IPS-11a (cell line): ENCODE results near the gene LRIT3.

Source experiments
- H3K4me3 ChIP-seq: one replicate; pipeline ENCODE4 v1.5.1; 2013; ENCODE audit warnings: low read depth, low read length, control low read depth

Gene LRIT3

DNA sequence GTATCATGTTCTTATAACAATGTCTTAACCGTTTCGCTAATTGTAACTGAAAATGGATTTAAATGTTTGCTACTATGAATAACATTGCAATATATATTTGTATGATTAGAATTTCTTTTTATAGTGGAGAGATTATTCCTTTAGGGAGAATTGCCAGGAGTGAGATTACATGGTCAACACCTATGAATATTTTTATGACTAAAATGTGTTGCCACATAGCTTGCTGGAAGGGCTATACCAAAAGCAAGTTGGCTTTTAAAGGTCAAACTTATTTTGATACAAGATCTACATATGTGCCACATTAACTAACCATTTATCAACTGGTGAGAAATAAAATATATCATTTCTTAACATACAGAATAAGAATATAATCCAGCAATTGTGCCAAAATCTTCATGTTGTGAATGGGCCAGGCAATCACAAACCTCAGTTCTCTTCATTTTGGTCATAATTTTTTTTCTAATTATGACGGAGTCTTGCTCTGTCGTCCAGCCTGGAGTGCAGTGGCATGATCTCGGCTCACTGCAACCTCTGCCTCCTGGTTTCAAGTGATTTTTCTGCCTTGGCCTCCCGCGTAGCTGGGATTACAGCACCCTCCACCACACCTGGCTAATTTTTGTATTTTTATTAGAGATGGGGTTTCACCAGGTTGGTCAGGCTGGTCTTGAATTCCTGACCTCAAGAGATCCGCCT lies 54.8 kb downstream of the LRIT3 start:
- no peak overlapping the region for H3K4me3 ChIP-seq

DNA sequence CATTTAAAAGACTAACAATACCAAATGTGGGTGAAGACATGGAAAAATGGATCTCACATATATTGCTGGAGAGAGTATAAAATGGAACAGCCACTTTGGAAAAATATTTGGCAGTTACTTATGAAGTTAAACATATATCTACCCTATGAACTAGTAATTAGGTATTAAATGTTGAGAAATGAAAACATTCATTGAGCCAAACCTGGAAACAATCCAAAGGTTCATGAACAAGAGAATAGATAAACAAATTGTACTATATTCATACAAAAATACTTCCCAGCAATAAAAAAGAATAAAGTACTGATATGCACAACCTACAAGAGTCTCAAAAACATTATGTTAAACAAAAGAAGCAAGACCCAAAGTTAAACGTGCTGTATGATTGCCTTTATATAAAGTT lies 60.8 kb downstream of the LRIT3 start:
- H3K4me3 ChIP-seq: no peak overlapping the region

DNA sequence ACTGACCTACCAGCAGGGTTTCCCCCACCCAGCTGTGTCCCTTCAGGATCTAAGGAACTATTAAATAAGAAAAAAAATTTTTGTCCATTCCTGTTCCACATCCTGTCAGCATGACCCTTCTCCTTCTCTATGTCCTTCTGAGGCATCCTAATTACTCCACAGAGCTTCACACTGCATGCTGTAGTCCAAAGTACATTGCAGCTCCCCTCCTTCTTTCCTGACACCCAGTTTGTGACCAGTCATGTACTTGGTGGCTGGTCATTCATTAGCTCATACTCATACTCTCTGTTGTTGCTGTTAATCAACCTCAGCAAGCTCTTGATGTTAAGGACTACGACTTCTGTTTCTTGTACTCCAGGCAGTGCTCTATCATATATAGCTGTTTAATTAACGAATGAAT lies 62.3 kb downstream of the LRIT3 start:
- H3K4me3 ChIP-seq: no peak overlapping the region

DNA sequence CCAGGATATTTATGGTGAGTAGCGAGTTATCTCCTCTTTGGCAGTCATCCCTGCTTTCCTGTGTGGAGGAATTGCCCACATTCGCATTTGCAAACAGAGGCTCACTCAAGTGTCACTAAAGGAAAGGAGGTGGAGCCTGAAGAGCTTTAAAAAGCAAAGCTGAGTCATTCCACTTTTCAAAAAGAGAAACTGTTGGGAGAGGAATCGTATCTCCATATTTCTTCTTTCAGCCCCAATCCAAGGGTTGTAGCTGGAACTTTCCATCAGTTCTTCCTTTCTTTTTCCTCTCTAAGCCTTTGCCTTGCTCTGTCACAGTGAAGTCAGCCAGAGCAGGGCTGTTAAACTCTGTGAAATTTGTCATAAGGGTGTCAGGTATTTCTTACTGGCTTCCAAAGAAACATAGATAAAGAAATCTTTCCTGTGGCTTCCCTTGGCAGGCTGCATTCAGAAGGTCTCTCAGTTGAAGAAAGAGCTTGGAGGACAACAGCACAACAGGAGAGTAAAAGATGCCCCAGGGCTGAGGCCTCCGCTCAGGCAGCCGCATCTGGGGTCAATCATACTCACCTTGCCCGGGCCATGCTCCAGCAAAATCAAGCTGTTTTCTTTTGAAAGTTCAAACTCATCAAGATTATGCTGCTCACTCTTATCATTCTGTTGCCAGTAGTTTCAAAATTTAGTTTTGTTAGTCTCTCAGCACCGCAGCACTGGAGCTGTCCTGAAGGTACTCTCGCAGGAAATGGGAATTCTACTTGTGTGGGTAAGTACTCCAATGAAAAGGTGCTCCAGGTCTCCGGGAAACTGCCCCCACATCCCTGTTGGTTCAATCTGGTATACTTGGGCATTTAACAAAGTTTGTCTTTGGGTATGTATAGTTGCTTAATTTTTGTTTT lies 65.0 kb downstream of the LRIT3 start, which contains the start of gene EGF:
Gene EGF, plus strand, starts transcription at position 178 of the 890 bp plus-strand sequence. Its CDS starts 453 bp downstream, at position 631.
- H3K4me3 ChIP-seq: no peak within 1 kb of the TSS

DNA sequence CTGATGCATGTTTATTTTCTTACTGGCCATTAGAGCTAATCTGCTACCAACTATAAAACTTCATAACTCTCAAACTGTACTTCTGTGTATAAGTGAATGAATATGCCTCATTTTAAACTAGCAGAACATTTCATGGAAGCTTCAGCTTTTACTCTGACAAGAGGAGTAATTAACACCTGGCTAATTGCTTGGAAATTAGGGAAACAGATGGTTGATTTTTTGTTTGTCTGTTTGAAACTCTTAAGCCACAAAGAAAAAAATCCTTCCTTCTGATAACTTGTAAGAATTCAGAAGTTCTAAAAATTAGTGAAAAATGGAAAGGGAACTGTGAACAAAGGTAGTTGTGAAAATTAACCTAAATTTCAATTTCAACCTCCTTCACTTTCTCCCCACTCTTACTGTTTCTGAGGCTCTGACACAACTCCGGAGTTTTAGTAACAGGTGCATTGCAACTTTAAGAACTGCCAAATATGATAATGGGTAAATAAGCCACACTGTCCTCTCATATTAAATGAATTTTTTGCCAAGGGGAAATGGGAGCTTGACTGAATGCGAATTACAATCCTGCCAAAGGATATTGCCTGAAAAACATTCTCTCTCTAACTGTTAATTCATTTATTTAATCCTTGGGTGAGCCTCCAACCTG lies 65.8 kb downstream of the LRIT3 start:
- no peak overlapping the region for H3K4me3 ChIP-seq

DNA sequence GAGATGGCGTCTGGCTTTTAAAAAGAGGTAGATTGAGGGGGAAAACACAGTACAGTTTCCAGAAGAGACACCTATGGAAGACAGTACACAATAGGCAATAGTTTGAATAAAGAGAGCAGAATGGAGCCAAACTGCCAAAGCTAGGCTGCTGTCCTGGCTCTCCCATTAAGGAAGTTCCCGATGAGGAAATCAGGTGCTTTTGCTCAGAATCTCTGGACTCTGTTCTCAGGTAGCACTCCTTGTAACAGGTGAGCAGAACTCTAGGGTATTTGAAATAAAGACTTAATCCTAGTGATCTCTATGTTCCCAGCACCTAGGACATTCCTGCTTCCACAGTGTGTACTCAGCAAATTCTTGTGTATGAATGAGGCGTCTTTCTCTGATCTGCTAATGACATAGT lies 66.4 kb downstream of the LRIT3 start:
- no peak overlapping the region for H3K4me3 ChIP-seq

DNA sequence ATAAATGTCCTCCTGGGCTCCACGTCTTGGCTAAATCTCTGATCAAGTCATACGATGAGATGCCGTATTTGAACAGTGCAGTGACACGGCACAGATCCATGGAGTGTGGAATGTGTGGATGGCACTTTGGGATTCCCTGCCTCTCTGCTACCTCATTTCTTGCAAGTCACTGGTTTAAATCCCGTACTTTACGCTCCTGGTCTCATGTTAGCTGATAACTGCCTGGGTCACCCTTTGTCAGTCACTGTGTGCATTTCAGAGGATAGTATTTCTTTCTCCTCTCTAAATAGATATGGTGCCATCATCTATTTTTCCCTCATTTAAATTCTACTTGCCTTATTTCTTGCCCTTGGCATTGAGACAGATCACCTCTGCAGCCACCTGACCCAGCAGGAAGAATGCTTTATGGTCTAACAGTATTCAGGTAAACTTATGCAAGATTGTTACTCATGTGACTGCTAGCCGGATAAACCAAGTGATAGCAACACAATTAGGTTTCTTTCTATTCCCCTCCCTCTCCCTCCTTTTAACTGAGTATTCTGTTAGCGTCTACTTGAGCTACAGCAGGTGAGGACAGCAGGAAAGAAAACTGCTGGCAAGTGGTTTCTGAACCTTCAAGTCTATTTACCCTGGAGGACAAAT lies 67.6 kb downstream of the LRIT3 start:
- no peak overlapping the region for H3K4me3 ChIP-seq

DNA sequence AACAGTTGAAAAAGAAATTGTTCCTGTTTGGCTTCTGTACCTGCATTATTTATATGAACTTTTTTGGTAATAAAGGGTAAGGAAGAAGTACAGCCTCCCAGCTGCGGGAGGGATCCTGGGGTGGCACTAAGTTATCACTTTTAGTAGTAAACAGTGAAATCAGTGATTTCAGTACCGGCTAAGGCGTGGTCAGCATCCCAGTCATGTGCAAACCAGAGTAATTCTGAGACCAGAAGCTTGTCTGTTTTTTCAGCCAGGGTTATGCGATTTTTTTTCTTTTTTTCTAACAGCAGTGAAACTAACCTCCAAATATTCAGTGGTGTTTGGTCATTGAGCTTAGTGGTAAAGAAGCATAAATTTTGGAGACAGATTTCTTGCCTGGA lies 68.1 kb downstream of the LRIT3 start:
- H3K4me3 ChIP-seq: no peak overlapping the region

DNA sequence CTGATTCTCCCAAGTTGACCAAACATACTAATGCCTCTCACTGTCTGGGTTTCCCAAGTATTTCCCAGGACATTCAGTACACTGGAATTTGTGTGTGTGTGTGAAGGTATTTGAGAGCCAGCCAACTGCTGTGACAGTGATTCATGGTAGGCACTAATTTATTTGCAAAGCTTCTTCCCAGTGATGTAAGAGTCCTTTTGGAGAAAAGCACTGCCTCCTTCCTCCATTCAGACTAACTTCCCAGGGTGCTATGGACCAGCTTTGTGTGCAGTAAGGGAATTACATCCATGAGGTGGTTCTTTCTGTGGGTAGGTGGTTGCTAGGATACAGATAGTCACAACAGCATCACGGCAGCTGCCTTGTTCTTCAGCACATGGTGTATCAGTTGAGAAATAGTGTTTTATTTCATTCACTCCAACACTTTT lies 73.5 kb downstream of the LRIT3 start:
- no peak overlapping the region for H3K4me3 ChIP-seq
